H1 (cell line): ENCODE results near the gene EFCAB6.

Experiments
- BCL11A ChIP-seq, 2 experiments: IDR thresholded peaks; one replicate each; pipeline ENCODE4 v1.6.1; 2011; ENCODE audit warnings: low read depth in 2 of 2, low read length in 2 of 2, mild to moderate bottlenecking in 2 of 2
- HDAC2 ChIP-seq, 2 experiments: fragments of 300-600 bp in 1 of 2; sonication (generic) in 1 of 2; IDR thresholded peaks; 2 replicates each; pipeline ENCODE4 v1.6.1; 2011 to 2012; ENCODE audit warnings: low read depth in 2 of 2, low read length in 2 of 2, mild to moderate bottlenecking in 2 of 2, moderate library complexity in 2 of 2, borderline replicate concordance in 1 of 2, inconsistent platforms in 1 of 2
- RAD21 ChIP-seq, 2 experiments: IDR thresholded peaks in 1 of 2; conservative IDR thresholded peaks in 1 of 2; 2 replicates each; pipeline ENCODE4 v1.6.1; 2011; ENCODE audit warnings: low read depth in 2 of 2, low read length in 2 of 2, improper control_type of control experiment in 1 of 2, inconsistent platforms in 1 of 2, mild to moderate bottlenecking in 1 of 2, moderate library complexity in 1 of 2
- SIN3A ChIP-seq, 2 experiments: IDR thresholded peaks in 1 of 2; conservative IDR thresholded peaks in 1 of 2; 2 replicates each; pipeline ENCODE4 v1.6.1; 2011 to 2012; ENCODE audit warnings: low read length in 2 of 2, improper control_type of control experiment in 1 of 2, low read depth in 1 of 2, mild to moderate bottlenecking in 1 of 2
- SIRT6 ChIP-seq: IDR thresholded peaks from one replicate; pipeline ENCODE4 v1.7.1; 2012; ENCODE audit warnings: low read length, inconsistent platforms
- SP2 ChIP-seq: IDR thresholded peaks from 2 replicates; pipeline ENCODE4 v1.6.1; 2012; ENCODE audit warnings: mild to moderate bottlenecking, low read length, inconsistent platforms
- TAF1 ChIP-seq: IDR thresholded peaks from 2 replicates; pipeline ENCODE4 v1.6.1; 2011; ENCODE audit warnings: mild to moderate bottlenecking, low read depth, low read length
- TEAD4 ChIP-seq: IDR thresholded peaks from 2 replicates; pipeline ENCODE4 v1.6.1; 2012; ENCODE audit warnings: low read depth, low read length, inconsistent platforms, mixed read lengths
- TF ChIP-seq, protein P1 (sequence below), 3 experiments: IDR thresholded peaks; 1 replicate in 2 of 3; 2 replicates in 1 of 3; pipeline versions ENCODE4 v1.5.1 to v1.6.1; 2011; ENCODE audit warnings: low read length in 3 of 3, mild to moderate bottlenecking in 3 of 3, inconsistent platforms in 2 of 3, low read depth in 1 of 3, moderate library complexity in 1 of 3; ENCODE audit not compliant: insufficient read depth in 1 of 3; ENCODE audit errors: control extremely low read depth in 1 of 3
- TF ChIP-seq, protein P2 (sequence below): IDR thresholded peaks from 2 replicates; pipeline ENCODE4 v1.6.1; 2012; ENCODE audit warnings: inconsistent platforms
- TF ChIP-seq, protein P3 (sequence below): IDR thresholded peaks from 2 replicates; pipeline ENCODE4 v1.6.1; 2011; ENCODE audit warnings: low read length, improper control_type of control experiment
- TF ChIP-seq, protein P4 (sequence below): IDR thresholded peaks from 2 replicates; pipeline ENCODE4 v1.6.1; 2011; ENCODE audit warnings: low read depth, mild to moderate bottlenecking, low read length; ENCODE audit not compliant: insufficient read depth

DNA sequence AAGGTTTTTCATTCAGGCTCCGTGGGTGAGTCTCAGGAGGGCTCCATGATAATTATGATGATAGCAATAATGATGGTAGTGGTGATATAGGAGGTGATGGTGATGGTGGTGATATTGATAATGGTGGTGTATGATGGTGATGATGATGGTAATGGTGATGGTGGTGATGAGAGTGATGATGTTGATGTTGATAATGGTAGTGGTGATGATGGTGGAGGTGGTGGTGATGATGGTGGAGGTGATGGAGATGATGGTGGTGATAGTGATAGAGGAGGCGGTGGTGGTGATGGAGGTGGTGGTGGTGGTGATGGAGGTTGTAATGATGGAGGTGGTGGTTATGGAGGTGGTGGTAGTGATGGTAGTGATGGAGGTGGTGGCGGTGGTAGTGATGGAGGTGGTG, 320.9 kb downstream of the EFCAB6 start:
- TF ChIP-seq, protein P1, sequence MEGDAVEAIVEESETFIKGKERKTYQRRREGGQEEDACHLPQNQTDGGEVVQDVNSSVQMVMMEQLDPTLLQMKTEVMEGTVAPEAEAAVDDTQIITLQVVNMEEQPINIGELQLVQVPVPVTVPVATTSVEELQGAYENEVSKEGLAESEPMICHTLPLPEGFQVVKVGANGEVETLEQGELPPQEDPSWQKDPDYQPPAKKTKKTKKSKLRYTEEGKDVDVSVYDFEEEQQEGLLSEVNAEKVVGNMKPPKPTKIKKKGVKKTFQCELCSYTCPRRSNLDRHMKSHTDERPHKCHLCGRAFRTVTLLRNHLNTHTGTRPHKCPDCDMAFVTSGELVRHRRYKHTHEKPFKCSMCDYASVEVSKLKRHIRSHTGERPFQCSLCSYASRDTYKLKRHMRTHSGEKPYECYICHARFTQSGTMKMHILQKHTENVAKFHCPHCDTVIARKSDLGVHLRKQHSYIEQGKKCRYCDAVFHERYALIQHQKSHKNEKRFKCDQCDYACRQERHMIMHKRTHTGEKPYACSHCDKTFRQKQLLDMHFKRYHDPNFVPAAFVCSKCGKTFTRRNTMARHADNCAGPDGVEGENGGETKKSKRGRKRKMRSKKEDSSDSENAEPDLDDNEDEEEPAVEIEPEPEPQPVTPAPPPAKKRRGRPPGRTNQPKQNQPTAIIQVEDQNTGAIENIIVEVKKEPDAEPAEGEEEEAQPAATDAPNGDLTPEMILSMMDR (IDR thresholded peaks at IDR 0.05; ENCODE audit: control extremely low read depth in 1 of 3, insufficient read depth in 1 of 3, low read depth in 1 of 3, low read length in 3 of 3) = no peak
- TF ChIP-seq, protein P2, sequence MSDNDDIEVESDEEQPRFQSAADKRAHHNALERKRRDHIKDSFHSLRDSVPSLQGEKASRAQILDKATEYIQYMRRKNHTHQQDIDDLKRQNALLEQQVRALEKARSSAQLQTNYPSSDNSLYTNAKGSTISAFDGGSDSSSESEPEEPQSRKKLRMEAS = no peak
- no peak for TF ChIP-seq TEAD4
- TF ChIP-seq SP2 = no peak
- no peak for TF ChIP-seq HDAC2 (IDR thresholded peaks at IDR 0.05; ENCODE audit: borderline replicate concordance in 1 of 2, low read depth in 2 of 2, low read length in 2 of 2)
- TF ChIP-seq SIRT6 = no peak
- no peak for TF ChIP-seq RAD21 (IDR thresholded peaks at IDR 0.05 in 1 of 2, conservative IDR thresholded peaks at IDR 0.05 in 1 of 2; ENCODE audit: low read depth in 2 of 2, low read length in 2 of 2)
- no peak for TF ChIP-seq BCL11A (IDR thresholded peaks at IDR 0.05; ENCODE audit: low read depth in 2 of 2, low read length in 2 of 2)
- TF ChIP-seq, protein P3, sequence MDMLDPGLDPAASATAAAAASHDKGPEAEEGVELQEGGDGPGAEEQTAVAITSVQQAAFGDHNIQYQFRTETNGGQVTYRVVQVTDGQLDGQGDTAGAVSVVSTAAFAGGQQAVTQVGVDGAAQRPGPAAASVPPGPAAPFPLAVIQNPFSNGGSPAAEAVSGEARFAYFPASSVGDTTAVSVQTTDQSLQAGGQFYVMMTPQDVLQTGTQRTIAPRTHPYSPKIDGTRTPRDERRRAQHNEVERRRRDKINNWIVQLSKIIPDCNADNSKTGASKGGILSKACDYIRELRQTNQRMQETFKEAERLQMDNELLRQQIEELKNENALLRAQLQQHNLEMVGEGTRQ = no peak
- no peak for TF ChIP-seq SIN3A (conservative IDR thresholded peaks at IDR 0.05 in 1 of 2, IDR thresholded peaks at IDR 0.05 in 1 of 2; ENCODE audit: low read depth in 1 of 2, low read length in 2 of 2)
- TF ChIP-seq TAF1 = no peak
- TF ChIP-seq, protein P4, sequence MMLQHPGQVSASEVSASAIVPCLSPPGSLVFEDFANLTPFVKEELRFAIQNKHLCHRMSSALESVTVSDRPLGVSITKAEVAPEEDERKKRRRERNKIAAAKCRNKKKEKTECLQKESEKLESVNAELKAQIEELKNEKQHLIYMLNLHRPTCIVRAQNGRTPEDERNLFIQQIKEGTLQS = no peak
